ENCODE data around the gene EPS8. TPM values are rescaled to one million over a fixed set of nuclear protein-coding genes. Genes with fewer than 3 reads are reported as not detected.

The EPS8 gene
- total RNA-seq: 58.2 TPM
- long read RNA-seq, transcript EPS8-222 (22 exons, 3,904 nt): minor isoform, 6 of 102 reads
- long read RNA-seq, transcript EPS8-221 (21 exons, 3,873 nt): major isoform, 75 of 102 reads
- long read RNA-seq, partial matches to known transcripts: 13 of 102 reads
- long read RNA-seq, other reads (novel, unspliced or antisense): 6 of 102 reads

DNA sequence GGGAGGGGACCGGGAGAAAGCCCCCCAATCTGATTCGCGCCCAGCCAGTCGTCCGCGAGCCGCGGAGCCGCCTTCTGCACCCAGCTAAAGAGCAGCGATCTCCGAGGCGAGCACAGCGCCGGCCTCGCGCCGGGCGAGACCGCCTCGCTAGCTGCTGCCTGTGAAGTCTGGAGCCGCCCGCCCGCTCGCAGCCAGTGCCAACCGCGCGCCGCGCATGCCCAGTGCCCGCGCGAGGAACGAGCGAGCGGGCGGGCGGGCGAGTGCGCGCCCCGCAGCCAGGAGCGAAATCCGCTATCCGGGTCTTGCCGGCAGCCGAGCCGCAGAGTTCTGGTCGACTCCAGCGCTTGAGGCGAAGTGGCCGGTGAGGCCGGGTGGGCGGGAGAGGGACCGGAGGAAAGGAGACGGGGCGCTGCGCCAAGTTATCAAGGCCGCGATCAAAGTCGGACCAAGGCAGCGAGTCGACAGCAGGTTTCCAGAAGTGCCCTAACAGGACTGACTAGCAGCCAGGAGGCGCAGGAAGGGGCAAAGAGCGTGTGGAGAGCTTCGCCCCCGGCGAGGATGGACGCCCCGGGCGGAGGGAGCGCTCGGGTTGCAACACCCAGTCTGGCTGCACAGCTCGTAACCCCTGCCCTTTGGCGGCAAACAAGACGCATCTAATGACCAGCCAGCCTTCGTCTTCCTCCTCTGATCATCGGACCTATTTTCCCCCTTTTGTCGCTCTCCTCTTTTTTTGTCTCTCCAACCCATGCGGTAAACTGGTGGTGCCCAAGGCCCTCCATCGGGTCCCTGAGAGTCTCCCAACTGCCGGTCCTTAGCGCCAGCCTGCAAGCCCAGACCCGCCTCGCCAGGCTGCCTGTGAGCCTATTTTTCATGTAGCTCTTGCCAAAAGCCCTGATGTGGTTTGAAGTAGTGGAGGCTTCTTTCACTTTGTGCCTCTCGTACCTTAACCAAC, at the start of gene EPS8:
TSS of gene EPS8 (minus strand) at position 169 of the 952 bp plus-strand sequence. CDS start 106,437 bp downstream, outside the sequence.
- intact Hi-C loops (cut with DNase I): no loop called here
- peak; percentile 96 for ATAC-seq
- Histone ChIP-seq H3K9me3 (no peaks in the 10 kb centered on the region), H3K4me1 (no peaks in the 10 kb centered on the region), H3K27me3 (no peaks in the 10 kb centered on the region), H3K27ac (peak within 1 kb of the TSS; percentile 83), H3K4me3 (peak within 1 kb of the TSS; percentile 79), H3K36me3 (no peaks in the 10 kb centered on the region)
- TF ChIP-seq, protein P1, sequence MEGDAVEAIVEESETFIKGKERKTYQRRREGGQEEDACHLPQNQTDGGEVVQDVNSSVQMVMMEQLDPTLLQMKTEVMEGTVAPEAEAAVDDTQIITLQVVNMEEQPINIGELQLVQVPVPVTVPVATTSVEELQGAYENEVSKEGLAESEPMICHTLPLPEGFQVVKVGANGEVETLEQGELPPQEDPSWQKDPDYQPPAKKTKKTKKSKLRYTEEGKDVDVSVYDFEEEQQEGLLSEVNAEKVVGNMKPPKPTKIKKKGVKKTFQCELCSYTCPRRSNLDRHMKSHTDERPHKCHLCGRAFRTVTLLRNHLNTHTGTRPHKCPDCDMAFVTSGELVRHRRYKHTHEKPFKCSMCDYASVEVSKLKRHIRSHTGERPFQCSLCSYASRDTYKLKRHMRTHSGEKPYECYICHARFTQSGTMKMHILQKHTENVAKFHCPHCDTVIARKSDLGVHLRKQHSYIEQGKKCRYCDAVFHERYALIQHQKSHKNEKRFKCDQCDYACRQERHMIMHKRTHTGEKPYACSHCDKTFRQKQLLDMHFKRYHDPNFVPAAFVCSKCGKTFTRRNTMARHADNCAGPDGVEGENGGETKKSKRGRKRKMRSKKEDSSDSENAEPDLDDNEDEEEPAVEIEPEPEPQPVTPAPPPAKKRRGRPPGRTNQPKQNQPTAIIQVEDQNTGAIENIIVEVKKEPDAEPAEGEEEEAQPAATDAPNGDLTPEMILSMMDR (IDR thresholded peaks at IDR 0.05): no peak
- DNase-seq: peak; percentile 96

DNA sequence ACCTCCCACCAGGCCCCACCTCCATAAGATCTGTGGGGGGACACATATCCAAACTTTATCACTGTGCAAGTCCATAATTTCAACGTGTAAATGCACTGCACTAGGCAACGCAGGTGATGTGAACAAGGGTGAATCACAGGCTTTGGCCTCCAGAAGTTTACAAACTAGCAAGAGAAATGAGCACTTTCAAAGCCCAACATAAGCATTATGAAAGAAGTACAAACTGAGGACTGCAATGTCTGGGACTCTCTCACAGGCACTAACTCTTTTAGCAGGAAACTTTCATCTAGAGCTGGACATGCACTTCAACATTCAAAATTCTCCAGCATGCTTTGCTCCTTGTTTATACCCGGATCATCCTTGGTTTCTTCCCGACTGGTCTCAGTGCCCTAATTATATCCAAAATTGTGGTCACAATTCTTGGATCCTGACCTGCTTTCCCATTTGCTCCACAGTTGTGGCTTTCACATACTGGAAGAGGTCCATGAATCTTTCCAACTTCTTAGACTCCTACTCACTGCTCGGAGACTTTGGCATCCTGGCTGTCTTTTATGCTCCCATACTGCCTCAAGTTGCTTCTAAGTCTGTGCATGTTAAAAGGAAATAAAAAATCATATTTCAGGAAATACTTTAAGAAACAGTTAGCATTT, 48.1 kb upstream of the EPS8 start:
- no peak for ATAC-seq
- TF ChIP-seq, protein P1 (IDR thresholded peaks at IDR 0.05): no peak

DNA sequence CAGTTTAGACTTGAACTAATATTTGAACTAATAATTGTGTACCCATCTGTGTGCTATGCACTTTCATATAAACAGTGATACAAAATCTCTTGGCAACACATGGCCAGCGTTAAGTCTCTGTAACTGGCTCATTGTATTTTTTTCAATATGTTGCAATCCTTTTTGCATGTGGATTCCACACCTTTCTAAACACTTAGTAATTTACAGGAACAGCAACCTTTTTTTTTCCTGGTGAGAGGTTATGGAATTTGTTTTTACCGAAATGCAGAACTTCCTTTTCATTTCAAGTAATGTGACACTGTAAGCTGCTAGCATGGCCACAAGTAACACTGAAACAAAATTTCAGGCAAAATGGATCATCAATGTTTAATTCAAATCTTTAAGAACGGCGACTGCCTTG, 45.4 kb upstream of the EPS8 start:
- H3K4me1 ChIP-seq: no peaks in the 10 kb centered on the region
- H3K9me3 ChIP-seq: no peaks in the 10 kb centered on the region
- ATAC-seq (no peak), DNase-seq (no peak)
- H3K27me3 ChIP-seq: no peaks in the 10 kb centered on the region
- TF ChIP-seq, protein P1 (IDR thresholded peaks at IDR 0.05): no peak
- no peak overlapping the region for H3K4me3 ChIP-seq
- intact Hi-C loops (cut with DNase I): no loop called here
- H3K36me3 ChIP-seq: no peaks in the 10 kb centered on the region
- H3K27ac ChIP-seq: no peak overlapping the region

More for the DNA sequence above, 48.1 kb upstream of the EPS8 start:
- Histone ChIP-seq H3K36me3 (no peaks in the 10 kb centered on the region), H3K9me3 (no peaks in the 10 kb centered on the region), H3K4me1 (no peaks in the 10 kb centered on the region), H3K4me3 (no peak overlapping the region), H3K27me3 (no peaks in the 10 kb centered on the region), H3K27ac (no peak overlapping the region)
- intact Hi-C loops (cut with DNase I): no loop called here
- no peak for DNase-seq

DNA sequence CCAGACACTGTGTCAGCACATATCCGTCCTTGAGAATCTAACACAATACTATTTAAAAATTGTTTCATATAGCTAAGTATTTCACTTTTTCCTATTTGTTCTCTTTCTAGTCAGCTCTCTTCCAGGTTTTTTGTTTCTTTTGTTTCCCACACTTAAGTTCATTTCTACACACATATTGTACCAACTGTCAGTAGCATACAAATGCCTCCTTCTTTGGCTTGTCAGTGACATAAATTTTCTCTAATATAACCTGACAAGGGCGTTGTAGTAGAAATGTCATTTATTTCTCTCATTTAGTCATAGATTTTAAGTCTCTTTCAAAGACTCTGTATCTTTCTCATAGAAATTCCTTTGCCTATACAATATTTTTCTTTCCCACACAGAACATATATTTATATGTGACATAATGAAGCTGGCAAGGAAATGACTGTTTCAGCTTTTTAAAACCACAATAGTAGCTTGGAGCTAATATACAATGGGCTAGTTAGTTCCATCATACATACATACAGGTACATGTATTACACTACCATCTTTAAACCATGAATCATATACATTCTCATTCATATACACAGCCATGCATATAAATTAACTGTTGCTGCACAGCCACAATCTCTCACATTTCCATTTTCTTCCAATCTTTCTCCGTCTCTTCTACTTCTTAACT, 42.3 kb upstream of the EPS8 start:
- Histone ChIP-seq H3K27ac (no peak overlapping the region), H3K27me3 (no peaks in the 10 kb centered on the region), H3K4me1 (no peaks in the 10 kb centered on the region), H3K9me3 (no peaks in the 10 kb centered on the region), H3K36me3 (no peaks in the 10 kb centered on the region), H3K4me3 (no peak overlapping the region)
- TF ChIP-seq, protein P1 (IDR thresholded peaks at IDR 0.05): no peak
- intact Hi-C loops (cut with DNase I): no loop called here
- ATAC-seq: no peak
- no peak for DNase-seq

DNA sequence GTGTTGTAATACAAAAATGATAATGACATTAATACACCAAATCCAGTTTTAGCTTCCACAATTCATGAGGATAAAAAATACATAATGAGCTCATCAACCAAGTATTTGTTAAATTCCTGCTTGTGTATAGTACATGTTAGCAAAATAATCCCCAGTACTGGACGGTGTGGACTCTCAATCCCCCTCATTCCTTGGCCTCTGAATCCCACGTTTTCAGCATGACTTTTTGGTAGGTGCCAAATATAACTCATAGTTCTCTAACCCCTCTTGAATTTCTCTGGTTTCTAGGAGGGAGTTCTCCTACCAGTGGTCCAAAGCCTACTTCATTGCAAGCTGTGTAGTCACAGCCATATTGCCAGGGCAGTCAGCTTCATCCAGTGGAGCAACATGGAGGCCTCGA, 41.4 kb upstream of the EPS8 start:
- no peak overlapping the region for H3K27ac ChIP-seq
- no peaks in the 10 kb centered on the region for H3K27me3 ChIP-seq
- ATAC-seq (no peak), DNase-seq (no peak)
- no peaks in the 10 kb centered on the region for H3K4me1 ChIP-seq
- TF ChIP-seq, protein P1 (IDR thresholded peaks at IDR 0.05): no peak
- H3K9me3 ChIP-seq: no peaks in the 10 kb centered on the region
- H3K4me3 ChIP-seq: no peak overlapping the region
- intact Hi-C loops (cut with DNase I): no loop called here
- no peaks in the 10 kb centered on the region for H3K36me3 ChIP-seq
